OCI-LY7 (cell line): Measurements from ENCODE around the gene PLEK. TPM values are rescaled to one million over a fixed set of nuclear protein-coding genes. Genes with fewer than 3 reads are reported as not detected.

Experiments used
- BruUV-seq: library from RNA; stranded (reverse); fragments of 400-500 nt; replicated peaks from 2 replicates; lab custom pipeline; 2021; lab: Mats Ljungman, UMichigan
- CTCF ChIA-PET: fragments of 300-600 bp; sonication (Branson Sonifier 250); formaldehyde crosslinking; loops from one replicate; lab custom pipeline; 2022; ENCODE audit warnings: antibody characterized with exemption; ENCODE audit not compliant: unreplicated experiment; lab: Charles Lee
- POLR2A ChIA-PET: fragments of 300-600 bp; sonication (Branson Sonifier 250); formaldehyde crosslinking; loops from one replicate; lab custom pipeline; 2022; ENCODE audit warnings: antibody characterized with exemption; lab: Charles Lee
- DNase-seq: peaks from one replicate; pipeline ENCODE4 v3.0.0-alpha.2; 2015; ENCODE audit warnings: low spot score
- H2AFZ ChIP-seq: fragments of 200-600 bp; sonication (generic), shearing (Covaris generic); 2 replicates; pipeline ENCODE4 v1.6.1; 2014; ENCODE audit warnings: mild to moderate bottlenecking, antibody characterized with exemption, low read length, moderate library complexity
- H3K27ac ChIP-seq: fragments of 200-600 bp; sonication (generic); 2 replicates; pipeline ENCODE4 v1.5.1; 2014; ENCODE audit warnings: mixed run types, low read depth, mild to moderate bottlenecking, moderate library complexity, low read length, inconsistent platforms; ENCODE audit not compliant: poor library complexity, severe bottlenecking
- H3K36me3 ChIP-seq: fragments of 200-600 bp; sonication (generic); 2 replicates; pipeline ENCODE4 v1.6.1; 2014; ENCODE audit warnings: mild to moderate bottlenecking, antibody characterized with exemption, low read length, moderate library complexity, mixed read lengths; ENCODE audit not compliant: insufficient read depth
- H3K4me1 ChIP-seq: fragments of 200-600 bp; sonication (generic); 2 replicates; pipeline ENCODE4 v1.5.1; 2014; ENCODE audit warnings: mild to moderate bottlenecking, low read length; ENCODE audit not compliant: insufficient read depth, poor library complexity, severe bottlenecking
- H3K4me2 ChIP-seq: fragments of 200-600 bp; sonication (generic); 2 replicates; pipeline ENCODE4 v1.6.1; 2014; ENCODE audit warnings: mild to moderate bottlenecking, low read length
- H3K4me3 ChIP-seq: fragments of 200-600 bp; sonication (generic); 2 replicates; pipeline ENCODE4 v1.5.1; 2014; ENCODE audit warnings: mild to moderate bottlenecking, low read depth, low read length; ENCODE audit not compliant: poor library complexity, severe bottlenecking
- H3K79me2 ChIP-seq: fragments of 200-600 bp; sonication (generic); 2 replicates; pipeline ENCODE4 v1.6.1; 2016; ENCODE audit warnings: low read depth, mild to moderate bottlenecking, low read length, moderate library complexity, mixed read lengths; ENCODE audit not compliant: insufficient read depth
- H3K9me2 ChIP-seq: fragments of 200-600 bp; sonication (generic); 2 replicates; pipeline ENCODE4 v1.6.1; 2016; ENCODE audit warnings: mild to moderate bottlenecking, low read length, mixed read lengths; ENCODE audit not compliant: insufficient read depth
- H3K9me3 ChIP-seq: fragments of 200-600 bp; sonication (generic); 2 replicates; pipeline ENCODE4 v1.6.1; 2014; ENCODE audit warnings: mild to moderate bottlenecking, mixed run types, low read length, mixed read lengths
- H4K20me1 ChIP-seq: fragments of 200-600 bp; sonication (generic); 2 replicates; pipeline ENCODE4 v1.6.1; 2014; ENCODE audit warnings: mild to moderate bottlenecking, antibody characterized with exemption, low read length, moderate library complexity, mixed read lengths; ENCODE audit not compliant: insufficient read depth
- CTCF ChIP-seq: fragments of 200-600 bp; sonication (generic); conservative IDR thresholded peaks from 2 replicates; pipeline ENCODE4 v1.5.1; 2014; ENCODE audit warnings: mild to moderate bottlenecking, antibody characterized with exemption, low read length, moderate library complexity, mixed read lengths
- EZH2phosphoT487 ChIP-seq: fragments of 200-600 bp; sonication (generic); IDR thresholded peaks from 2 replicates; pipeline ENCODE4 v1.6.1; 2018; ENCODE audit warnings: low read depth, borderline replicate concordance, mild to moderate bottlenecking, mixed run types, antibody characterized with exemption, low read length, moderate library complexity, mixed read lengths
- intact Hi-C: fragments of 100-400 bp; cut with micrococcal nuclease; formaldehyde crosslinking; loops from one replicate; pipeline ENCODE4 v1.10.0; 2022; ENCODE audit not compliant: unreplicated experiment
- total RNA-seq, 2 experiments: library from RNA; depleted of rRNA in 1 of 2; stranded (reverse); fragments of >200 nt in 1 of 2; shearing (Covaris generic) in 1 of 2; gene quantifications; 2 replicates each; pipeline ENCODE4 v1.2.3, GENCODE V29; 2014 to 2022

The PLEK gene
- total RNA-seq, 2 experiments from 2014 or later: 20.8 to 80.6 TPM

DNA sequence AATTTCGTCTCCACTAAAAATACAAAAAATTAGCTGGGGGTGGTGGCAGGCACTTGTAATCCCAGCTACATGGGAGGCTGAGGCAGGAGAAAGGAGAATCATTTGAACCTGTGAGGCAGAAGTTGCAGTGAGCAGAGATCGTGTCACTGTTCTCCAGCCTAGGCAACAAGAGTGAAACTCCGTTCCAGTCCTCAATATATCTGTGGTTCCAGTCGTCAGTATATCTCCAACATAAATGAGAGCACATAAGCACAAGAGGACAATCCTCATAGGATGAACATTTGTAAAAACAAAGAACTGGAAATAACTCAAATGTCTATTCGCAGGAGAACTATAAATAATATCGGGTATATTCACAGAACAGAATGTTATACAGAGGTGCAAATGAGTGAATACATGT lies 13.1 kb upstream of the PLEK start:
- no peaks in the 10 kb centered on the region for H3K79me2 ChIP-seq
- peak overlapping the region; percentile 64; the same call in 1 of the 2 replicates for H2AFZ ChIP-seq
- H4K20me1 ChIP-seq: no peaks in the 10 kb centered on the region
- H3K4me1 ChIP-seq: peaks cover 7% of the 10 kb centered on the region
- no peak for DNase-seq
- TF ChIP-seq CTCF: no peak
- TF ChIP-seq EZH2phosphoT487: no peak
- intact Hi-C loops: no loop called here
- no peak overlapping the region; the same call in 1 of the 2 replicates for H3K4me2 ChIP-seq
- ChIA-PET POLR2A (interaction anchor here (0.9 to 1.2 kb wide), 2 partner anchors 9 to 67 kb away, joined by 3 to 4 read pairs; no protein-coding TSS in a partner anchor), CTCF (no interaction called here)
- no peak overlapping the region for H3K4me3 ChIP-seq
- BruUV-seq: no TSS peak
- no peaks in the 10 kb centered on the region for H3K36me3 ChIP-seq
- no peaks in the 10 kb centered on the region for H3K9me3 ChIP-seq
- no peaks in the 10 kb centered on the region for H3K9me2 ChIP-seq
- no peak overlapping the region for H3K27ac ChIP-seq

DNA sequence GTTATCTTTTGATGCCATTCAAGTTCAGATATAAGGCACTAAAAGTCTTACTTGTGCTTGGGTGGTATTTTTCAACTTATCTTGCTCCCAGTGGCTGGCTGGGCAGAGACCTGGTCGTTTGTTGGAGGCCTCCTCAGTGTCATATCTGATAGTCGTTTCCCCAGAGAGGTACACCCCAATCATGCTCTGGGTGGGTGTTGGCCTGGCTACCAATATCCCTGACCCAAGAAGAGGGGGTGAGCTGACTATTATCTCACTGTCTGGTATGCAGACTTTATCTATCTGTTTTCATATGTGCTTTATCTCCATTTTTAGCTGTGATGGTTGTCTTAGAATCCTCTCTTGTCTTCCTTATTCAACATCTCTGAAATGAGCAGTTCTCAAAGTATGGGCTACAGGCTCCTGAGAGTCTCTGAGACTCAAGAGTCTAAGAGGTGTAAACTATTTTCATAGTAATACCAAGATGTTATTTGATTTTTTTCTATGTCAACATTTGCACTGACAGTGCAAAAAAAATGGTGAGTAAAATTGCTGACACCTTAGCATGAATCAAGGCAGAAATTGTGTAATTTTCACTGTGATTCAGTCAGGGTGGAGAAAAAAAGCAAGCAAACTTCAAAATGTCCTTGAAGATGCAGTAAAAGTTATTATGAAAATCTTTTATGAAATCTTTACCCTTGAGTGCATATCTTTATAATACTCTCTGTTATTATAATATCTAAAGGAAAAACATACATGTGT lies 12.3 kb upstream of the PLEK start:
- Histone ChIP-seq H2AFZ (peak overlapping the region; percentile 64), H3K36me3 (no peaks in the 10 kb centered on the region), H3K27ac (no peak overlapping the region), H3K4me2 (peak overlapping the region; percentile 35), H3K79me2 (no peaks in the 10 kb centered on the region), H4K20me1 (no peaks in the 10 kb centered on the region), H3K4me3 (no peak overlapping the region), H3K9me3 (no peaks in the 10 kb centered on the region), H3K9me2 (no peaks in the 10 kb centered on the region), H3K4me1 (peaks cover 11% of the 10 kb centered on the region)
- intact Hi-C loops: no loop called here
- DNase-seq: no peak
- TF ChIP-seq EZH2phosphoT487: no peak
- TF ChIP-seq CTCF: no peak
- ChIA-PET CTCF (no interaction called here), POLR2A (interaction anchor here (0.9 to 1.2 kb wide), 2 partner anchors 8 to 68 kb away, joined by 3 to 4 read pairs; no protein-coding TSS in a partner anchor)
- BruUV-seq: no TSS peak
